ENCODE measurements around the gene NF1. TPM values are rescaled to one million over a fixed set of nuclear protein-coding genes. Genes with fewer than 3 reads are reported as not detected.

Gene NF1
- polyA plus RNA-seq, 1 of the 3 experiments (the other 2 are of a cell fraction): 19.6 TPM

DNA sequence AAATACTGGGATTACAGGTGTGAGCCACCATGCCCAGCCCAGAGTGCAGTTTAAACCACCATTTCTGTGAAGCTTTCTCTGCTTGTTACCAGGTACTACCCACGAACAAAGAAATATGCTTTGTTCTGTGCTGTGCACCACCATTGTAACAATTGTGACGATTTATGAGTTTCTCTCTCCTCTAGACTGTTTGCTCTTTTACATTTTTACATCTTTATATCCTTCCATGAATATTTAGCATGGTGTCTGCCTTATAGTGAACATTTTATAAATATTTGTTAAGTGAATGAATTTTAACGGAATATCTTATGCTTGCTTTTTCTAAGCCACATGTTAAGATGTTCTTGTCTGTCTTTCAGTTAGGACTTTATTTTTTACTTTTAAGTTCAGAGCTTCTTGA, 141.9 kb downstream of the NF1 start:
- H3K4me3 ChIP-seq (ENCODE audit: low read depth in 2 of 2, low read length in 1 of 2): no peak overlapping the region
- no peak for DNase-seq
- no peak overlapping the region for H3K9ac ChIP-seq
- no peaks in the 10 kb centered on the region for H3K9me2 ChIP-seq
- no peak overlapping the region for H3K27ac ChIP-seq (ENCODE audit: low read depth in 2 of 2, low read length in 1 of 2)
- no peaks in the 10 kb centered on the region for H3K9me3 ChIP-seq
- H3K4me2 ChIP-seq: no peak overlapping the region
- H2AFZ ChIP-seq (ENCODE audit: low read depth): no peak overlapping the region
- 93% methylated on average over 3 of the region's 3 CpGs for WGBS (ENCODE audit: low lambda C conversion rate)
- peaks cover 0 to 5% of the 10 kb centered on the region in 2 experiments; a peak in 2 of 4 replicates for H3K4me1 ChIP-seq (ENCODE audit: control insufficient read depth in 1 of 2, insufficient read depth in 2 of 2, low read depth in 1 of 2, low read length in 1 of 2)
- peaks cover 52 to 70% of the 10 kb centered on the region in 2 experiments for H3K36me3 ChIP-seq (replicated peaks in 1 of 2; ENCODE audit: control insufficient read depth in 1 of 2, insufficient read depth in 2 of 2, low read length in 1 of 2)
- no peaks in the 10 kb centered on the region for H3K79me2 ChIP-seq (ENCODE audit: insufficient read depth)
- peaks cover 6% of the 10 kb centered on the region for H3F3A ChIP-seq (replicated peaks; ENCODE audit: insufficient read depth)
- POLR2A ChIA-PET: no interaction called here
- H4K20me1 ChIP-seq (ENCODE audit: insufficient read depth): no peaks in the 10 kb centered on the region
- CTCF ChIA-PET: no interaction called here
- H3K27me3 ChIP-seq (ENCODE audit: insufficient read depth): no peaks in the 10 kb centered on the region
- TF ChIP-seq FOXJ3 (CRISPR knock-in tag; IDR thresholded peaks at IDR 0.05): no peak
- TF ChIP-seq, protein P1, sequence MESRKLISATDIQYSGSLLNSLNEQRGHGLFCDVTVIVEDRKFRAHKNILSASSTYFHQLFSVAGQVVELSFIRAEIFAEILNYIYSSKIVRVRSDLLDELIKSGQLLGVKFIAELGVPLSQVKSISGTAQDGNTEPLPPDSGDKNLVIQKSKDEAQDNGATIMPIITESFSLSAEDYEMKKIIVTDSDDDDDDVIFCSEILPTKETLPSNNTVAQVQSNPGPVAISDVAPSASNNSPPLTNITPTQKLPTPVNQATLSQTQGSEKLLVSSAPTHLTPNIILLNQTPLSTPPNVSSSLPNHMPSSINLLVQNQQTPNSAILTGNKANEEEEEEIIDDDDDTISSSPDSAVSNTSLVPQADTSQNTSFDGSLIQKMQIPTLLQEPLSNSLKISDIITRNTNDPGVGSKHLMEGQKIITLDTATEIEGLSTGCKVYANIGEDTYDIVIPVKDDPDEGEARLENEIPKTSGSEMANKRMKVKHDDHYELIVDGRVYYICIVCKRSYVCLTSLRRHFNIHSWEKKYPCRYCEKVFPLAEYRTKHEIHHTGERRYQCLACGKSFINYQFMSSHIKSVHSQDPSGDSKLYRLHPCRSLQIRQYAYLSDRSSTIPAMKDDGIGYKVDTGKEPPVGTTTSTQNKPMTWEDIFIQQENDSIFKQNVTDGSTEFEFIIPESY (IDR thresholded peaks at IDR 0.05; ENCODE audit: borderline replicate concordance, low read depth): no peak
- no peak for TF ChIP-seq FOSL2 (IDR thresholded peaks at IDR 0.05; ENCODE audit: borderline replicate concordance, low read depth)
- no peak for TF ChIP-seq RAD21 (IDR thresholded peaks at IDR 0.05; ENCODE audit: low read length)
- no peak for TF ChIP-seq EP300 (IDR thresholded peaks at IDR 0.05; ENCODE audit: borderline replicate concordance in 1 of 2, low read depth in 1 of 2, low read length in 1 of 2)

DNA sequence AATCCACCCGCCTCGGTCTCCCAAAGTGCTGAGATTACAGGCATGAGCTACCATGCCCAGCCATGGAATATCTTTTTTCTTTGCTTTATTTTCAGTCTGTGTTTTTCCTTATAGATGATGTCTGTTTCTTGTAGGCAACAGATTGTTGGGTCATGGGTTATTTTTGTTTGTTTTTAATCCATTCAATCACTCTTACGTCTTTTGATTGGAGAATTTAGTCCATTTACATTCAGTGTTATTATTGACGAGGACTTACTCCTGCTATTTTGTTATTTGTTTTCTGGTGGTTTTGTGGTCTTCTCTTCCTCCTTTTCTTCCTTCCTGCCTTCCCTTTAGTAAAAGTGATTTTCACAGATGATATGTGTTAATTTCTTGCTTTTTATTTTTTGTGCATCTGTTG, 146.3 kb downstream of the NF1 start:
- Histone ChIP-seq H3K27me3 (ENCODE audit: insufficient read depth) (no peaks in the 10 kb centered on the region), H3K79me2 (ENCODE audit: insufficient read depth) (no peaks in the 10 kb centered on the region), H3K9me2 (no peaks in the 10 kb centered on the region), H4K20me1 (ENCODE audit: insufficient read depth) (no peaks in the 10 kb centered on the region), H2AFZ (ENCODE audit: low read depth) (no peak overlapping the region), H3K4me2 (no peak overlapping the region), H3K4me3 (ENCODE audit: low read depth in 2 of 2, low read length in 1 of 2) (no peak overlapping the region), H3K36me3 (replicated peaks in 1 of 2; ENCODE audit: control insufficient read depth in 1 of 2, insufficient read depth in 2 of 2, low read length in 1 of 2) (peaks cover 63 to 67% of the 10 kb centered on the region in 2 experiments), H3K9me3 (no peaks in the 10 kb centered on the region), H3K4me1 (ENCODE audit: control insufficient read depth in 1 of 2, insufficient read depth in 2 of 2, low read depth in 1 of 2, low read length in 1 of 2) (no peaks in the 10 kb centered on the region), H3F3A (replicated peaks; ENCODE audit: insufficient read depth) (peaks cover 6% of the 10 kb centered on the region), H3K9ac (no peak overlapping the region), H3K27ac (ENCODE audit: low read depth in 2 of 2, low read length in 1 of 2) (no peak overlapping the region)
- POLR2A ChIA-PET: no interaction called here
- no peak for DNase-seq
- whole genome bisulfite sequencing (ENCODE audit: low lambda C conversion rate): 93% methylated on average over 4 of the region's 4 CpGs
- TF ChIP-seq FOXM1 (IDR thresholded peaks at IDR 0.05; ENCODE audit: low read depth): no peak
- TF ChIP-seq SIN3A (IDR thresholded peaks at IDR 0.05; ENCODE audit: borderline replicate concordance, low read depth, low read length): no peak
- no peak for TF ChIP-seq FOXJ3 (CRISPR knock-in tag; IDR thresholded peaks at IDR 0.05)
- TF ChIP-seq GABPA (IDR thresholded peaks at IDR 0.05; ENCODE audit: low read depth): no peak
- no peak for TF ChIP-seq TEAD4 (IDR thresholded peaks at IDR 0.05; ENCODE audit: borderline replicate concordance, insufficient read depth)
- TF ChIP-seq POLR2AphosphoS5 (IDR thresholded peaks at IDR 0.05; ENCODE audit: low read depth, low read length): no peak
- TF ChIP-seq TAF1 (IDR thresholded peaks at IDR 0.05; ENCODE audit: borderline replicate concordance, low read depth, low read length): no peak
- TF ChIP-seq MEF2A (IDR thresholded peaks at IDR 0.05; ENCODE audit: borderline replicate concordance, low read depth): no peak
- no peak for TF ChIP-seq RXRA (IDR thresholded peaks at IDR 0.05; ENCODE audit: borderline replicate concordance, low read depth)
- TF ChIP-seq NRF1 (IDR thresholded peaks at IDR 0.05; ENCODE audit: low read depth, low read length): no peak
- TF ChIP-seq RFX5 (IDR thresholded peaks at IDR 0.05; ENCODE audit: low read length): no peak
- TF ChIP-seq, protein P2, sequence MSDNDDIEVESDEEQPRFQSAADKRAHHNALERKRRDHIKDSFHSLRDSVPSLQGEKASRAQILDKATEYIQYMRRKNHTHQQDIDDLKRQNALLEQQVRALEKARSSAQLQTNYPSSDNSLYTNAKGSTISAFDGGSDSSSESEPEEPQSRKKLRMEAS (IDR thresholded peaks at IDR 0.05; ENCODE audit: low read depth): no peak
- TF ChIP-seq, protein P1 (IDR thresholded peaks at IDR 0.05; ENCODE audit: borderline replicate concordance, low read depth): no peak
- TF ChIP-seq FOSL2 (IDR thresholded peaks at IDR 0.05; ENCODE audit: borderline replicate concordance, low read depth): no peak
- CTCF ChIA-PET: no interaction called here
